K562 (cell line): Measurements from ENCODE around the gene RPS10. TPM values are rescaled to one million over a fixed set of nuclear protein-coding genes. Genes with fewer than 3 reads are reported as not detected.

Source experiments
- ATAC-seq: fragments of 200-7000 bp; cut with Tn5 transposase; 3 replicates; pipeline ENCODE4 v1.9.1; 2020; ENCODE audit warnings: moderate library complexity
- BruUV-seq: library from RNA; stranded (reverse); fragments of 400-500 nt; replicated peaks from 2 replicates; lab custom pipeline; 2021; lab: Mats Ljungman, UMichigan
- CTCF ChIA-PET: fragments of 300-600 bp; formaldehyde crosslinking; extraction: SDS; loops from one replicate; lab custom pipeline; 2021; ENCODE audit warnings: low intra/inter-chr PET ratio; lab: Yijun Ruan, JAX
- POLR2A ChIA-PET: fragments of 300-600, 350-650 bp; sonication (Branson Sonifier 250); formaldehyde crosslinking; extraction: SDS; loops from one replicate; lab custom pipeline; 2021; ENCODE audit warnings: antibody characterized with exemption, inconsistent platforms; lab: Yijun Ruan, JAX
- DNase-seq, 4 experiments: peaks; one replicate each; pipeline versions ENCODE4 v3.0.0 to v3.0.0-alpha.2; 2011 to 2018; ENCODE audit warnings: low spot score in 3 of 4, mixed read lengths in 3 of 4; ENCODE audit errors: extremely low read depth in 1 of 4
- FAIRE-seq: peaks from 2 replicates; lab custom pipeline; 2011; peaks lifted over from hg19 to GRCh38; lab: Jason Lieb, UNC
- H2AFZ ChIP-seq: 2 replicates; pipeline ENCODE4 v1.6.0; 2011; ENCODE audit warnings: low read depth, low read length, control low read depth, inconsistent platforms
- H3K27ac ChIP-seq: fragments of 200-600 bp; 3 replicates; pipeline ENCODE4 v1.8.0; 2011; ENCODE audit warnings: low read depth, mild to moderate bottlenecking, control low read depth, inconsistent platforms, low read length, moderate library complexity, mixed read lengths; ENCODE audit errors: extremely low read depth
- H3K27me3 ChIP-seq, 2 experiments: fragments of 300-600 bp in 1 of 2; 2 replicates in 1 of 2; 3 replicates in 1 of 2; pipeline versions ENCODE4 v1.6.0 to v1.8.0; 2011; ENCODE audit warnings: inconsistent platforms in 2 of 2, low read length in 2 of 2, mild to moderate bottlenecking in 1 of 2, mixed read lengths in 1 of 2, moderate library complexity in 1 of 2; ENCODE audit not compliant: control insufficient read depth in 2 of 2, insufficient read depth in 2 of 2
- H3K36me3 ChIP-seq: fragments of 300-600 bp; 3 replicates; pipeline ENCODE4 v1.8.0; 2011; ENCODE audit warnings: mild to moderate bottlenecking, low read length, inconsistent platforms; ENCODE audit not compliant: control insufficient read depth, insufficient read depth
- H3K4me1 ChIP-seq, 2 experiments: fragments of 200-600 bp in 1 of 2; replicated peaks in 1 of 2; 2 replicates in 1 of 2; 3 replicates in 1 of 2; pipeline versions ENCODE4 v1.5.1 to v1.8.0; 2011; ENCODE audit warnings: inconsistent platforms in 2 of 2, low read length in 2 of 2, mild to moderate bottlenecking in 1 of 2, mixed read lengths in 1 of 2, moderate library complexity in 1 of 2; ENCODE audit not compliant: control insufficient read depth in 2 of 2, insufficient read depth in 2 of 2
- H3K4me2 ChIP-seq: 2 replicates; pipeline ENCODE4 v1.6.1; 2011; ENCODE audit warnings: low read length, control low read depth, inconsistent platforms, mixed read lengths; ENCODE audit not compliant: insufficient read depth
- H3K4me3 ChIP-seq: fragments of 200-600 bp; sonication (generic), shearing (Covaris generic); 2 replicates; pipeline ENCODE4 v1.5.1; 2016; ENCODE audit warnings: control low read depth, inconsistent platforms
- H3K79me2 ChIP-seq: fragments of 200-600 bp; 3 replicates; pipeline ENCODE4 v1.8.0; 2011; ENCODE audit warnings: low read length, inconsistent platforms; ENCODE audit not compliant: control insufficient read depth, insufficient read depth
- H3K9ac ChIP-seq, 2 experiments: 2 replicates each; pipeline versions ENCODE4 v1.6.0 to v1.6.1; 2011; ENCODE audit warnings: low read depth in 2 of 2, low read length in 2 of 2, control low read depth in 1 of 2, inconsistent platforms in 1 of 2, mild to moderate bottlenecking in 1 of 2, mixed read lengths in 1 of 2; ENCODE audit not compliant: insufficient read depth in 1 of 2
- H3K9me1 ChIP-seq: one replicate; pipeline ENCODE4 v1.6.0; 2011; ENCODE audit warnings: inconsistent platforms, mild to moderate bottlenecking, low read length, moderate library complexity; ENCODE audit not compliant: control insufficient read depth, insufficient read depth
- H3K9me3 ChIP-seq: replicated peaks from 2 replicates; pipeline ENCODE4 v1.5.1; 2011; ENCODE audit warnings: low read depth, low read length, inconsistent platforms; ENCODE audit not compliant: control insufficient read depth, insufficient read depth
- H4K20me1 ChIP-seq: replicated peaks from 2 replicates; pipeline ENCODE4 v1.6.1; 2011; ENCODE audit warnings: low read length, inconsistent platforms, mixed read lengths; ENCODE audit not compliant: control insufficient read depth, insufficient read depth
- CREM ChIP-seq: IDR thresholded peaks from 2 replicates; pipeline ENCODE4 v1.6.1; 2014; ENCODE audit warnings: antibody characterized with exemption, low read depth
- CUX1 ChIP-seq: fragments of 200-800 bp; sonication (Bioruptor generic); IDR thresholded peaks from 2 replicates; pipeline ENCODE4 v1.6.1; 2016; ENCODE audit warnings: missing genetic modification characterization, missing compliant biosample characterization
- DDX20 ChIP-seq: fragments of 450-650 bp; IDR thresholded peaks from 2 replicates; pipeline ENCODE4 v1.6.1; 2016; ENCODE audit warnings: missing genetic modification characterization, low read depth, mild to moderate bottlenecking, missing compliant biosample characterization, moderate library complexity
- ELF4 ChIP-seq: fragments of 450-650 bp; formaldehyde crosslinking; IDR thresholded peaks from 2 replicates; pipeline ENCODE4 v1.4.0; 2022; ENCODE audit warnings: missing genetic modification characterization
- FUS ChIP-seq: fragments of 200-400 bp; formaldehyde crosslinking; optimal IDR thresholded peaks from 2 replicates; pipeline ENCODE3; 2017; ENCODE audit warnings: low read depth, low read length
- KAT8 ChIP-seq: fragments of 450-650 bp; IDR thresholded peaks from 2 replicates; pipeline ENCODE4 v1.6.1; 2016; ENCODE audit warnings: low read depth, mild to moderate bottlenecking
- MAFG ChIP-seq: fragments of 450-650 bp; conservative IDR thresholded peaks from 2 replicates; pipeline ENCODE4 v1.6.1; 2016; ENCODE audit warnings: missing genetic modification characterization, missing compliant biosample characterization
- MITF ChIP-seq: IDR thresholded peaks from 2 replicates; pipeline ENCODE4 v1.6.1; 2014; ENCODE audit warnings: antibody characterized with exemption
- NFXL1 ChIP-seq: fragments of 450-650 bp; formaldehyde crosslinking; IDR thresholded peaks from 2 replicates; pipeline ENCODE4 v1.4.0; 2021; ENCODE audit warnings: mild to moderate bottlenecking
- PTRF ChIP-seq: fragments of 450-650 bp; IDR thresholded peaks from 2 replicates; pipeline ENCODE4 v1.6.1; 2016; ENCODE audit warnings: mild to moderate bottlenecking, missing genetic modification characterization, missing compliant biosample characterization
- RAD51 ChIP-seq: fragments of 450-650 bp; IDR thresholded peaks from 2 replicates; pipeline ENCODE4 v1.7.1; 2016; ENCODE audit warnings: low read depth, mild to moderate bottlenecking, borderline replicate concordance
- TCF3 ChIP-seq: sonication (generic); formaldehyde crosslinking; IDR thresholded peaks from 2 replicates; pipeline ENCODE4 v1.4.0; 2020; ENCODE audit warnings: mild to moderate bottlenecking, missing genetic modification reagents
- ZBED1 ChIP-seq: IDR thresholded peaks from 2 replicates; pipeline ENCODE4 v1.6.1; 2014
- ZNF184 ChIP-seq: sonication (generic); formaldehyde crosslinking; IDR thresholded peaks from 2 replicates; pipeline ENCODE4 v1.5.0; 2020; ENCODE audit warnings: missing genetic modification reagents
- ZNF253 ChIP-seq: fragments of 250-450 bp; sonication (Bioruptor Pico); conservative IDR thresholded peaks from 2 replicates; pipeline ENCODE4 v1.6.1; 2021; ENCODE audit warnings: mild to moderate bottlenecking
- ZNF324 ChIP-seq: fragments of 250-450 bp; sonication (Bioruptor Pico); IDR thresholded peaks from 2 replicates; pipeline ENCODE4 v1.4.0; 2020; ENCODE audit warnings: mild to moderate bottlenecking
- ZNF384 ChIP-seq: IDR thresholded peaks from 2 replicates; pipeline ENCODE4 v1.6.1; 2012; ENCODE audit warnings: low read depth, low read length, improper control_type of control experiment
- ZNF57 ChIP-seq: fragments of 450-650 bp; formaldehyde crosslinking; IDR thresholded peaks from 2 replicates; pipeline ENCODE4 v1.4.0; 2020; ENCODE audit warnings: mild to moderate bottlenecking, moderate library complexity
- WGBS: fragments of 100-300 bp; shearing (Covaris generic); methylation state at CpG from one replicate; pipeline ENCODE4 v1.1.6; 2016; ENCODE audit warnings: low coverage, mixed read lengths; ENCODE audit not compliant: insufficient coverage; ENCODE audit errors: missing lambda C conversion rate; 5-methylcytosine and 5-hydroxymethylcytosine counted together
- in situ Hi-C: fragments of 300-500 bp; cut with MboI; formaldehyde crosslinking; loops from 4 replicates; pipeline ENCODE4 v1.15.0; 2018; ENCODE audit warnings: inconsistent platforms, mixed read lengths
- intact Hi-C: fragments of 100-400 bp; cut with micrococcal nuclease; formaldehyde crosslinking; loops from 2 replicates; pipeline ENCODE4 v1.14.2; 2022
- polyA plus RNA-seq, 8 experiments: library from polyadenylated mRNA; depleted of rRNA in 4 of 8; stranded (reverse) in 5 of 8; unstranded in 3 of 8; fragments of >200 nt; fragmentation: Nextera tagmentation in 2 of 8; fragmentation: Illumina TruSeq in 1 of 8; extraction: Ambion mirVana in 2 of 8; extraction: Trizol in 1 of 8; gene quantifications; 2 replicates each; pipeline versions ENCODE4 v1.2.1 to v1.2.3, GENCODE V29; 2011 to 2014; ENCODE audit warnings: inconsistent platforms in 1 of 8, missing spikeins in 1 of 8
- total RNA-seq, 7 experiments: library from RNA; depleted of rRNA in 6 of 7; stranded (reverse); fragments of >200 nt in 6 of 7; fragmentation: Illumina TruSeq in 2 of 7; extraction: Trizol in 2 of 7; gene quantifications; 2 replicates each; pipeline versions ENCODE4 v1.2.1 to v1.2.3, GENCODE V29; 2011 to 2021; ENCODE audit warnings: low replicate concordance in 1 of 7

The RPS10 gene
- total and polyA plus RNA-seq, 9 of the 15 experiments (the other 6 are each of a cell fraction or from before 2014, with no cell fraction given): 2,680 to 5,251 (median 3,876) TPM

DNA sequence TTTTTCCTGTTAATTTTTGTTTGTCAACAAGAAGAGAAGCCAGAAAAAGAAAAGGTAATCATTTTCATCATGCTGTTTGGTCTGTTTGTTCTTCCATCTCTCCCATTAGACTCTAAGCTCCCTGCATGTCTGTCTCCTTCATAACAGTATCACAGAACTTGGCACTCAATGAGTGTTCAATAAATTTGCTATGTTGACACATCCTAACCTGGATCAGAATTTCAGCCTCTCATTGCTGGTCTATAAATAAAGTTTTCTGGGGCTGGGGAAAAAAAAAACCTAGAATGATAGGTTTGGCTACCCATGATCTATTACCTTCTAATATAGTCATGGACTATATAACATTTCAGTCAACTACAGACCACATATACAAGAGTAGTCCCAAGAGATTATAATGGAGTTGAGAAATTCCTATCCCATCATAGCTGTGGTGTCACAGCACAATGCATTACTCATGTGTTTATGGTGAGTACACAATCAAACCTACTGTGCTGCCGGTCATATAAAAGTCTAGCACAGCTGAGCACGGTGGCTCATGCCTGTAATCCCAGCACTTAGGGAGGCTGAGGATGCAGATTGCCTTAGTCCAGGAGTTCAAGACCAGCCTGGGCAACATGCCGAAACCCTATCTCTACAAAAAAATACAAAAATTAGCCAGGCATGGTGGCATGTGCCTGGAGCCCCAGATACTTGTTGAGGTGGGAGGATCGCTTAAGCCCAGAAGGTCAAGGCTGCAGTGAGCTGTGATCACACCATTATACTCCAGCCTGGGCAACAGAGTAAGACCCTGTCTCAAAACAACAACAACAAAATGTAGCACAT is 39.3 kb downstream of the RPS10 start:
- H3K36me3 ChIP-seq: peaks cover 36% of the 10 kb centered on the region; the same call in 2 of the 3 replicates
- in situ Hi-C loops: no loop called here
- H3K9me3 ChIP-seq: no peaks in the 10 kb centered on the region
- ChIA-PET CTCF (no interaction called here), POLR2A (interaction anchor here (0.8 to 2.2 kb wide), 4 partner anchors 9 to 139 kb away, joined by 3 to 6 read pairs (median 4); no protein-coding TSS in a partner anchor)
- peak in 1 of 4 experiments; percentile 44 for DNase-seq
- H3K27ac ChIP-seq: no peak overlapping the region; the same call in 1 of the 3 replicates
- 58% methylated on average over 4 of the region's 4 CpGs for WGBS
- peaks cover 5 to 23% of the 10 kb centered on the region in 2 experiments; a peak in 4 of 5 replicates for H3K4me1 ChIP-seq
- H3K4me2 ChIP-seq: no peak overlapping the region
- H3K9ac ChIP-seq: no peak overlapping the region; a peak in 1 of 4 replicates
- intact Hi-C loops: no loop called here
- no peaks in the 10 kb centered on the region for H3K9me1 ChIP-seq
- H2AFZ ChIP-seq: no peak overlapping the region
- FAIRE-seq: no peak
- no peaks in the 10 kb centered on the region; the same call in 1 of the 2 replicates for H4K20me1 ChIP-seq
- H3K4me3 ChIP-seq: no peak overlapping the region
- peak; percentile 21 for ATAC-seq
- H3K27me3 ChIP-seq: no peaks in the 10 kb centered on the region
- peaks cover 100% of the 10 kb centered on the region for H3K79me2 ChIP-seq
- BruUV-seq: no TSS peak
- TF ChIP-seq CUX1 (no peak), ZNF253 (CRISPR knock-in tag) (no peak), DDX20 (no peak), ZBED1 (no peak), TCF3 (CRISPR knock-in tag) (no peak), FUS (no peak), KAT8 (no peak), ZNF384 (peak; percentile 75), MITF (no peak), MAFG (tag) (peak; percentile 32; the same call in 1 of the 2 replicates), PTRF (tag) (no peak), ZNF184 (CRISPR knock-in tag) (no peak), ELF4 (no peak), ZNF57 (CRISPR knock-in tag) (no peak), RAD51 (no peak), CREM (peak; percentile 10; the same call in 1 of the 2 replicates), NFXL1 (CRISPR knock-in tag) (no peak), ZNF324 (CRISPR knock-in tag) (no peak)
